Mucosa of rectum (tissue), 2 donors: ENCODE results near the gene LIMS1.
"Not testable (repeated sequence)": the region's sequence is repeated elsewhere in the genome, so short reads cannot be mapped to it uniquely, and the experiment has no call there.

ENCODE experiments used
- H3K27ac ChIP-seq, 2 donors: one replicate each; pipeline ENCODE4 v1.7.0; 2013; ENCODE audit warnings: inconsistent platforms in 2 of 2, low read depth in 2 of 2, low read length in 2 of 2
- H3K27me3 ChIP-seq, 2 donors: one replicate each; pipeline ENCODE4 v1.7.0; 2013; ENCODE audit warnings: low read length in 2 of 2; ENCODE audit not compliant: control insufficient read depth in 2 of 2, insufficient read depth in 2 of 2
- H3K36me3 ChIP-seq, 2 donors: one replicate each; pipeline ENCODE4 v1.7.0; 2013; ENCODE audit warnings: low read length in 2 of 2; ENCODE audit not compliant: control insufficient read depth in 2 of 2, insufficient read depth in 2 of 2
- H3K4me1 ChIP-seq, 2 donors: one replicate each; pipeline ENCODE4 v1.7.0; 2013; ENCODE audit warnings: low read length in 2 of 2, mild to moderate bottlenecking in 1 of 2; ENCODE audit not compliant: control insufficient read depth in 2 of 2, insufficient read depth in 2 of 2
- H3K4me3 ChIP-seq, 2 donors: one replicate each; pipeline ENCODE4 v1.7.0; 2013; ENCODE audit warnings: low read length in 2 of 2
- H3K9ac ChIP-seq, 2 donors: one replicate each; pipeline ENCODE4 v1.7.0; 2013; ENCODE audit warnings: low read length in 2 of 2, low read depth in 1 of 2, mild to moderate bottlenecking in 1 of 2
- H3K9me3 ChIP-seq, 2 donors: one replicate each; pipeline ENCODE4 v1.7.0; 2013; ENCODE audit warnings: low read length in 2 of 2; ENCODE audit not compliant: control insufficient read depth in 2 of 2
- donor health status: healthy.
- donor health status: Normal muscosa, but diverticular disease.

Gene LIMS1

GRCh38 chr2:108548208-108549003 lies 14.1 kb downstream of the LIMS1 start:
- Histone ChIP-seq H3K9ac (no peak overlapping the region), H3K4me3 (no peak overlapping the region), H3K27me3 (no peaks in the 10 kb centered on the region), H3K27ac (no peak overlapping the region), H3K9me3 (no peaks in the 10 kb centered on the region), H3K4me1 (peaks cover 0 to 2% of the 10 kb centered on the region in 2 donors), H3K36me3 (no peaks in the 10 kb centered on the region)

- Histone ChIP-seq H3K4me1 (peaks cover 5 to 6% of the 10 kb centered on the region in 2 donors), H3K9ac (no peak overlapping the region), H3K27me3 (no peaks in the 10 kb centered on the region), H3K27ac (peak overlapping the region; percentile 9 to 45), H3K4me3 (no peak overlapping the region), H3K9me3 (no peaks in the 10 kb centered on the region), H3K36me3 (no peaks in the 10 kb centered on the region)
These were observed 18.3 kb downstream of the LIMS1 start for GRCh38 chr2:108552566-108552965.

GRCh38 chr2:108553209-108553919 lies 19.1 kb downstream of the LIMS1 start:
- no peak overlapping the region for H3K4me3 ChIP-seq
- H3K9me3 ChIP-seq: no peaks in the 10 kb centered on the region
- peaks cover 5 to 6% of the 10 kb centered on the region in 2 donors for H3K4me1 ChIP-seq
- no peak overlapping the region for H3K9ac ChIP-seq
- H3K27me3 ChIP-seq: no peaks in the 10 kb centered on the region
- H3K27ac ChIP-seq: peak overlapping the region; percentile 57 to 61
- H3K36me3 ChIP-seq: no peaks in the 10 kb centered on the region

- H3K4me3 ChIP-seq: no peak overlapping the region
- no peaks in the 10 kb centered on the region for H3K9me3 ChIP-seq
- peak overlapping the region in 1 of 2 donors; percentile 61 for H3K27ac ChIP-seq
- no peaks in the 10 kb centered on the region for H3K27me3 ChIP-seq
- no peaks in the 10 kb centered on the region for H3K36me3 ChIP-seq
- peaks cover 5 to 6% of the 10 kb centered on the region in 2 donors for H3K4me1 ChIP-seq
- H3K9ac ChIP-seq: no peak overlapping the region
These were observed 20.3 kb downstream of the LIMS1 start for GRCh38 chr2:108554528-108554927.

GRCh38 chr2:108555572-108555971 lies 21.3 kb downstream of the LIMS1 start:
- Histone ChIP-seq H3K9ac (no peak overlapping the region), H3K4me3 (no peak overlapping the region), H3K27ac (peak overlapping the region in 1 of 2 donors; percentile 18), H3K9me3 (no peaks in the 10 kb centered on the region), H3K27me3 (no peaks in the 10 kb centered on the region), H3K36me3 (no peaks in the 10 kb centered on the region), H3K4me1 (peaks cover 5 to 6% of the 10 kb centered on the region in 2 donors)

- not testable (repeated sequence) for H3K4me3 ChIP-seq, H3K4me1 ChIP-seq, H3K27me3 ChIP-seq, H3K36me3 ChIP-seq, H3K9ac ChIP-seq, H3K9me3 ChIP-seq, H3K27ac ChIP-seq
These were observed 22.3 kb downstream of the LIMS1 start for GRCh38 chr2:108556581-108556980.

- Histone ChIP-seq H3K27me3 (no peaks in the 10 kb centered on the region), H3K27ac (no peak overlapping the region), H3K9me3 (no peaks in the 10 kb centered on the region), H3K4me1 (no peaks in the 10 kb centered on the region), H3K9ac (no peak overlapping the region), H3K36me3 (no peaks in the 10 kb centered on the region), H3K4me3 (no peak overlapping the region)
These were observed 26.1 kb downstream of the LIMS1 start for GRCh38 chr2:108560241-108560811.

GRCh38 chr2:108560895-108561530 lies 26.7 kb downstream of the LIMS1 start:
- H3K4me3 ChIP-seq: no peak overlapping the region
- H3K36me3 ChIP-seq: no peaks in the 10 kb centered on the region
- H3K9me3 ChIP-seq: no peaks in the 10 kb centered on the region
- H3K9ac ChIP-seq: no peak overlapping the region
- H3K27me3 ChIP-seq: no peaks in the 10 kb centered on the region
- H3K4me1 ChIP-seq: no peaks in the 10 kb centered on the region
- H3K27ac ChIP-seq: no peak overlapping the region

- no peak overlapping the region for H3K4me3 ChIP-seq
- no peaks in the 10 kb centered on the region for H3K36me3 ChIP-seq
- H3K27me3 ChIP-seq: no peaks in the 10 kb centered on the region
- H3K27ac ChIP-seq: no peak overlapping the region
- H3K9ac ChIP-seq: no peak overlapping the region
- no peaks in the 10 kb centered on the region for H3K4me1 ChIP-seq
- H3K9me3 ChIP-seq: no peaks in the 10 kb centered on the region
These were observed 28.0 kb downstream of the LIMS1 start for GRCh38 chr2:108562274-108562673.

- Histone ChIP-seq H3K4me3 (no peak overlapping the region), H3K27ac (no peak overlapping the region), H3K9ac (no peak overlapping the region), H3K9me3 (no peaks in the 10 kb centered on the region), H3K36me3 (no peaks in the 10 kb centered on the region), H3K27me3 (no peaks in the 10 kb centered on the region), H3K4me1 (no peaks in the 10 kb centered on the region)
These were observed 30.2 kb downstream of the LIMS1 start for GRCh38 chr2:108564510-108564909.
